Epithelial cell of prostate (primary cell): Measurements from ENCODE around the gene NCAM1.

Experiments
- DNase-seq: peaks from one replicate; pipeline ENCODE4 v3.0.0-alpha.2; 2011; ENCODE audit warnings: low read depth, low spot score
- H3K27ac ChIP-seq: fragments of 450-650 bp; 2 replicates; pipeline ENCODE4 v1.5.1; 2017; ENCODE audit warnings: mild to moderate bottlenecking

Gene NCAM1

GRCh38 chr11:113189909-113190667 lies 228.9 kb downstream of the NCAM1 start:
- H3K27ac ChIP-seq = peak overlapping the region; percentile 80
- DNase-seq = no peak

- no peak for DNase-seq
- no peak overlapping the region for H3K27ac ChIP-seq
Observed at GRCh38 chr11:113192121-113192925, 231.1 kb downstream of the NCAM1 start.

- no peak for DNase-seq
- no peak overlapping the region for H3K27ac ChIP-seq
Observed at GRCh38 chr11:113193016-113193415, 231.8 kb downstream of the NCAM1 start.

GRCh38 chr11:113193946-113194345 lies 232.7 kb downstream of the NCAM1 start:
- H3K27ac ChIP-seq = no peak overlapping the region
- no peak for DNase-seq

- no peak for DNase-seq
- no peak overlapping the region for H3K27ac ChIP-seq
Observed at GRCh38 chr11:113195728-113196127, 234.5 kb downstream of the NCAM1 start.

- DNase-seq = no peak
- H3K27ac ChIP-seq = no peak overlapping the region
Observed at GRCh38 chr11:113197446-113197845, 236.2 kb downstream of the NCAM1 start.

GRCh38 chr11:113198972-113199661 lies 237.9 kb downstream of the NCAM1 start:
- DNase-seq = no peak

GRCh38 chr11:113199866-113200265 lies 238.6 kb downstream of the NCAM1 start:
- no peak for DNase-seq
- no peak overlapping the region for H3K27ac ChIP-seq

More at GRCh38 chr11:113198972-113199661, 237.9 kb downstream of the NCAM1 start:
- no peak overlapping the region for H3K27ac ChIP-seq

GRCh38 chr11:113201054-113201818 lies 240.0 kb downstream of the NCAM1 start:
- DNase-seq = no peak
- H3K27ac ChIP-seq = no peak overlapping the region

- no peak for DNase-seq
- peak overlapping the region; percentile 61 for H3K27ac ChIP-seq
Observed at GRCh38 chr11:113202431-113202830, 241.2 kb downstream of the NCAM1 start.

GRCh38 chr11:113203141-113203753 lies 242.0 kb downstream of the NCAM1 start:
- peak overlapping the region; percentile 61 for H3K27ac ChIP-seq
- DNase-seq = no peak

- H3K27ac ChIP-seq = no peak overlapping the region
- no peak for DNase-seq
Observed at GRCh38 chr11:113204280-113204679, 243.1 kb downstream of the NCAM1 start.

GRCh38 chr11:113213549-113213948 lies 252.3 kb downstream of the NCAM1 start:
- H3K27ac ChIP-seq = no peak overlapping the region
- no peak for DNase-seq

GRCh38 chr11:113222241-113222640 lies 261.0 kb downstream of the NCAM1 start:
- H3K27ac ChIP-seq = no peak overlapping the region
- DNase-seq = no peak

- no peak for DNase-seq
- no peak overlapping the region for H3K27ac ChIP-seq
Observed at GRCh38 chr11:113234888-113235287, 273.7 kb downstream of the NCAM1 start.

- H3K27ac ChIP-seq = no peak overlapping the region
- DNase-seq = no peak
Observed at GRCh38 chr11:113237261-113237660, 276.0 kb downstream of the NCAM1 start.

GRCh38 chr11:113238721-113239120 lies 277.5 kb downstream of the NCAM1 start:
- no peak overlapping the region for H3K27ac ChIP-seq
- DNase-seq = no peak

GRCh38 chr11:113240389-113240788 lies 279.2 kb downstream of the NCAM1 start:
- no peak overlapping the region for H3K27ac ChIP-seq
- DNase-seq = no peak

GRCh38 chr11:113240790-113241635 lies 279.8 kb downstream of the NCAM1 start:
- H3K27ac ChIP-seq = no peak overlapping the region
- DNase-seq = no peak
